ENCODE results near the gene PEPD. TPM values are rescaled to one million over a fixed set of nuclear protein-coding genes. Genes with fewer than 3 reads are reported as not detected.

Gene PEPD
- total RNA-seq, 3 donors from 2014 or later, result 42.1 to 127 (median 82.3) TPM

GRCh38 chr19:33399081-33399744 is 122.4 kb downstream of the PEPD start:
- peak in 1 of 2 donors; percentile 41 for DNase-seq (ENCODE audit: low spot score in 2 of 2)
- intact Hi-C loops (cut with DNase I; ENCODE audit: low total_unique reads), result loop anchor here (10.0 kb wide), 1 partner anchor 94 kb away; the partner anchor contains the start of gene CEBPA
- Histone ChIP-seq H3K4me1 (peaks cover 16 to 18% of the 10 kb centered on the region in 2 donors), H3K4me3 (no peak overlapping the region), H3K36me3 (no peaks in the 10 kb centered on the region), H3K27ac (no peak overlapping the region), H3K9me3 (no peaks in the 10 kb centered on the region), H3K27me3 (no peaks in the 10 kb centered on the region)
- TF ChIP-seq POLR2AphosphoS5 (IDR thresholded peaks at IDR 0.05) (no peak), POLR2A (IDR thresholded peaks at IDR 0.05) (no peak), CTCF (IDR thresholded peaks at IDR 0.05) (no peak)

GRCh38 chr19:33398361-33399060 is 123.1 kb downstream of the PEPD start:
- intact Hi-C loops (cut with DNase I; ENCODE audit: low total_unique reads), result loop anchor here (10.0 kb wide), 1 partner anchor 94 kb away; the partner anchor contains the start of gene CEBPA
- Histone ChIP-seq H3K27me3 (no peaks in the 10 kb centered on the region), H3K4me3 (no peak overlapping the region), H3K4me1 (peaks cover 23 to 25% of the 10 kb centered on the region in 2 donors), H3K27ac (no peak overlapping the region), H3K36me3 (no peaks in the 10 kb centered on the region), H3K9me3 (no peaks in the 10 kb centered on the region)
- TF ChIP-seq POLR2AphosphoS5 (IDR thresholded peaks at IDR 0.05), result no peak
- no peak for TF ChIP-seq CTCF (IDR thresholded peaks at IDR 0.05)
- no peak for TF ChIP-seq POLR2A (IDR thresholded peaks at IDR 0.05)
- DNase-seq (ENCODE audit: low spot score in 2 of 2), result peak in 1 of 2 donors; percentile 30

GRCh38 chr19:33397536-33398360 is 123.8 kb downstream of the PEPD start:
- H3K27me3 ChIP-seq, result no peaks in the 10 kb centered on the region
- H3K4me3 ChIP-seq, result no peak overlapping the region
- no peaks in the 10 kb centered on the region for H3K9me3 ChIP-seq
- peak in 1 of 2 donors; percentile 39 for DNase-seq (ENCODE audit: low spot score in 2 of 2)
- no peak for TF ChIP-seq POLR2AphosphoS5 (IDR thresholded peaks at IDR 0.05)
- H3K4me1 ChIP-seq, result peaks cover 25 to 28% of the 10 kb centered on the region in 2 donors
- H3K27ac ChIP-seq, result peak overlapping the region in 1 of 2 donors; percentile 43
- intact Hi-C loops (cut with DNase I; ENCODE audit: low total_unique reads), result loop anchor here (10.0 kb wide), 1 partner anchor 93 kb away; the partner anchor contains the start of gene CEBPA
- no peaks in the 10 kb centered on the region for H3K36me3 ChIP-seq

GRCh38 chr19:33396701-33397535 is 124.7 kb downstream of the PEPD start:
- DNase-seq (ENCODE audit: low spot score in 2 of 2), result peak in 1 of 2 donors; percentile 47
- TF ChIP-seq CTCF (IDR thresholded peaks at IDR 0.05), result no peak
- TF ChIP-seq POLR2AphosphoS5 (IDR thresholded peaks at IDR 0.05), result no peak
- TF ChIP-seq POLR2A (IDR thresholded peaks at IDR 0.05), result no peak
- Histone ChIP-seq H3K4me1 (peaks cover 25 to 34% of the 10 kb centered on the region in 2 donors), H3K27ac (peak overlapping the region in 1 of 2 donors; percentile 43), H3K27me3 (no peaks in the 10 kb centered on the region), H3K36me3 (no peaks in the 10 kb centered on the region), H3K9me3 (no peaks in the 10 kb centered on the region), H3K4me3 (no peak overlapping the region)
- intact Hi-C loops (cut with DNase I; ENCODE audit: low total_unique reads), result loop anchor here (10.0 kb wide), 1 partner anchor 92 kb away; the partner anchor contains the start of gene CEBPA
